ENCODE measurements around the gene KREMEN1.

DNA sequence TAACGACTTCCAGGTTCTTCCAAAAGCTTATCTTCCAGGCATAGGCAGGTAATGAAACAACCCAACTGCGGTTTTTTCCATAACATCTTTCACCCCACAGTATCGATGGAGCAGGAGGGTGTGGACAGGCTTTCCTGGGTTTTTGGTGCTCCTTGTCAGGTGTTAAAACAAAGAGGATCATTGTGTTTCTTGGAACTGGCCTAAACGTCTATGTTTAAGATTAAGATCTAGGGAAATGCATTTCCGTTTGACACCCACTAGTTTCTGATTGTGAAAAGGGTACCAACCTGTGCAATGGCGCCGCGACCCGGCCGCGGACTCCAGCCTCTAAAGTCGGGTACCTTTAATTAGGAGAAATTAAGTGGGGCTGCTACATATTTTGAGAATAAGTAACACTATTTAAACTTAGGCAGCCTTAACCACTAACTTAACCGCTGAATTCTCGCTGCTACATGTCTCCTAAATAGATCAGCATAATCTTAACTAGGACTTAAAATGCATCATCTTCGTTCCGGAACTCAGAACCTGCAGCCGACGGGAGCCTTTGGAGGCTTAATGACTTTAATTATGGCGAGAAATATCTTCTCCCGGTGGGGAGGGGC, 42.7 kb upstream of the KREMEN1 start:
- TF ChIP-seq, protein P1, sequence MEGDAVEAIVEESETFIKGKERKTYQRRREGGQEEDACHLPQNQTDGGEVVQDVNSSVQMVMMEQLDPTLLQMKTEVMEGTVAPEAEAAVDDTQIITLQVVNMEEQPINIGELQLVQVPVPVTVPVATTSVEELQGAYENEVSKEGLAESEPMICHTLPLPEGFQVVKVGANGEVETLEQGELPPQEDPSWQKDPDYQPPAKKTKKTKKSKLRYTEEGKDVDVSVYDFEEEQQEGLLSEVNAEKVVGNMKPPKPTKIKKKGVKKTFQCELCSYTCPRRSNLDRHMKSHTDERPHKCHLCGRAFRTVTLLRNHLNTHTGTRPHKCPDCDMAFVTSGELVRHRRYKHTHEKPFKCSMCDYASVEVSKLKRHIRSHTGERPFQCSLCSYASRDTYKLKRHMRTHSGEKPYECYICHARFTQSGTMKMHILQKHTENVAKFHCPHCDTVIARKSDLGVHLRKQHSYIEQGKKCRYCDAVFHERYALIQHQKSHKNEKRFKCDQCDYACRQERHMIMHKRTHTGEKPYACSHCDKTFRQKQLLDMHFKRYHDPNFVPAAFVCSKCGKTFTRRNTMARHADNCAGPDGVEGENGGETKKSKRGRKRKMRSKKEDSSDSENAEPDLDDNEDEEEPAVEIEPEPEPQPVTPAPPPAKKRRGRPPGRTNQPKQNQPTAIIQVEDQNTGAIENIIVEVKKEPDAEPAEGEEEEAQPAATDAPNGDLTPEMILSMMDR (IDR thresholded peaks at IDR 0.05): no peak
- no peak for TF ChIP-seq EZH2 (IDR thresholded peaks at IDR 0.05; ENCODE audit: borderline replicate concordance, insufficient read depth, low read depth, low read length, poor library complexity, severe bottlenecking)
